ENCODE measurements around the gene RAB35. TPM values are rescaled to one million over a fixed set of nuclear protein-coding genes. Genes with fewer than 3 reads are reported as not detected.
A peak's percentile ranks its signal among the peaks of the same experiment; 100 is the strongest.

The RAB35 gene
- total RNA-seq, 1 donor from 2014 or later: 44.4 TPM

- Mint-ChIP-seq H3K27ac (ENCODE audit: unreplicated experiment) (peak overlapping the region; percentile 95), H3K27me3 (ENCODE audit: low read depth) (no peaks in the 10 kb centered on the region), H3K9me3 (ENCODE audit: low read depth) (no peaks in the 10 kb centered on the region), H3K36me3 (ENCODE audit: low read depth) (peaks cover 1% of the 10 kb centered on the region), H3K4me3 (ENCODE audit: unreplicated experiment) (peak overlapping the region; percentile 98), H3K4me1 (ENCODE audit: low read depth) (peaks cover 69% of the 10 kb centered on the region)
- TF ChIP-seq CTCF (IDR thresholded peaks at IDR 0.05): no peak
- no peak for DNase-seq (ENCODE audit: low spot score)
Measured at GRCh38 chr12:120115692-120116440, 687 bp downstream of the RAB35 start.

GRCh38 chr12:120115066-120115465 is 1.5 kb downstream of the RAB35 start:
- peak overlapping the region; percentile 76 for H3K27ac Mint-ChIP-seq (ENCODE audit: unreplicated experiment)
- no peaks in the 10 kb centered on the region for H3K27me3 Mint-ChIP-seq (ENCODE audit: low read depth)
- DNase-seq (ENCODE audit: low spot score): no peak
- no peaks in the 10 kb centered on the region for H3K9me3 Mint-ChIP-seq (ENCODE audit: low read depth)
- peak overlapping the region; percentile 98 for H3K4me3 Mint-ChIP-seq (ENCODE audit: unreplicated experiment)
- no peak for TF ChIP-seq CTCF (IDR thresholded peaks at IDR 0.05)
- H3K4me1 Mint-ChIP-seq (ENCODE audit: low read depth): peaks cover 69% of the 10 kb centered on the region
- peaks cover 1% of the 10 kb centered on the region for H3K36me3 Mint-ChIP-seq (ENCODE audit: low read depth)

GRCh38 chr12:120110550-120111501 is 5.7 kb downstream of the RAB35 start:
- Mint-ChIP-seq H3K27ac (ENCODE audit: unreplicated experiment) (peak overlapping the region; percentile 68), H3K9me3 (ENCODE audit: low read depth) (no peaks in the 10 kb centered on the region), H3K4me1 (ENCODE audit: low read depth) (peaks cover 54% of the 10 kb centered on the region), H3K4me3 (ENCODE audit: unreplicated experiment) (no peak overlapping the region), H3K36me3 (ENCODE audit: low read depth) (peaks cover 1% of the 10 kb centered on the region), H3K27me3 (ENCODE audit: low read depth) (no peaks in the 10 kb centered on the region)
- no peak for DNase-seq (ENCODE audit: low spot score)
- no peak for TF ChIP-seq CTCF (IDR thresholded peaks at IDR 0.05)

GRCh38 chr12:120109570-120110267 is 6.8 kb downstream of the RAB35 start:
- Mint-ChIP-seq H3K4me1 (ENCODE audit: low read depth) (peaks cover 48% of the 10 kb centered on the region), H3K27me3 (ENCODE audit: low read depth) (no peaks in the 10 kb centered on the region), H3K9me3 (ENCODE audit: low read depth) (no peaks in the 10 kb centered on the region), H3K36me3 (ENCODE audit: low read depth) (peaks cover 3% of the 10 kb centered on the region), H3K27ac (ENCODE audit: unreplicated experiment) (peak overlapping the region; percentile 13), H3K4me3 (ENCODE audit: unreplicated experiment) (no peak overlapping the region)
- no peak for TF ChIP-seq CTCF (IDR thresholded peaks at IDR 0.05)
- DNase-seq (ENCODE audit: low spot score): no peak

GRCh38 chr12:120106151-120106550 is 10.4 kb downstream of the RAB35 start:
- H3K9me3 Mint-ChIP-seq (ENCODE audit: low read depth): no peaks in the 10 kb centered on the region
- H3K27me3 Mint-ChIP-seq (ENCODE audit: low read depth): no peaks in the 10 kb centered on the region
- no peak for TF ChIP-seq CTCF (IDR thresholded peaks at IDR 0.05)
- peaks cover 4% of the 10 kb centered on the region for H3K36me3 Mint-ChIP-seq (ENCODE audit: low read depth)
- DNase-seq (ENCODE audit: low spot score): no peak
- no peak overlapping the region for H3K27ac Mint-ChIP-seq (ENCODE audit: unreplicated experiment)
- H3K4me1 Mint-ChIP-seq (ENCODE audit: low read depth): peaks cover 32% of the 10 kb centered on the region
- no peak overlapping the region for H3K4me3 Mint-ChIP-seq (ENCODE audit: unreplicated experiment)
